ENCODE measurements around the gene ACVR2A. TPM values are rescaled to one million over a fixed set of nuclear protein-coding genes. Genes with fewer than 3 reads are reported as not detected.

The ACVR2A gene
- total RNA-seq, 4 donors from 2014 or later: 10.1 to 27.5 (median 15.1) TPM

DNA sequence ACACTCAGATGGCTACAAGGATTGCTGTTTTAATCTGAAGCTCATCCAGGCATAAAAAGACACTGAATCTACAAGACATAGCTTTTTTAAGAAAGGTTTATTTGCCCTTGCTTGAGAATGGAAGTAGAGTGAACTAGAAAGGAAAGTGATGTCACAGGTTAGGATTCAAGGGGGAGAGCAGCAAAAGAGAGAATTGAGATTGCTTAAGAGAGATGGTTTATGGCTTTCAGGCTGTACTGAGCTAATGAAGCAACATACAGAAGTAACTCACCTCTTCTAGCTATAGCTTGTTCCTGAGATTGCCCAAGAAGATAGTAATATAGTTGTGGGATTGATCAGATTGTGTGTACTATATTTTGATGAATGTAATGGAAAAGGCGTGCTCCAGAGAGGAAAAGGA, 26.1 kb upstream of the ACVR2A start:
- Histone ChIP-seq H3K27me3 (no peaks in the 10 kb centered on the region), H3K4me1 (no peaks in the 10 kb centered on the region), H3K4me3 (no peak overlapping the region), H3K9me3 (no peaks in the 10 kb centered on the region), H3K27ac (no peak overlapping the region), H3K36me3 (no peaks in the 10 kb centered on the region)
- no peak for DNase-seq
- intact Hi-C loops (cut with DNase I): no loop called here
- no peak for TF ChIP-seq POLR2A (IDR thresholded peaks at IDR 0.05)
- TF ChIP-seq, protein P1, sequence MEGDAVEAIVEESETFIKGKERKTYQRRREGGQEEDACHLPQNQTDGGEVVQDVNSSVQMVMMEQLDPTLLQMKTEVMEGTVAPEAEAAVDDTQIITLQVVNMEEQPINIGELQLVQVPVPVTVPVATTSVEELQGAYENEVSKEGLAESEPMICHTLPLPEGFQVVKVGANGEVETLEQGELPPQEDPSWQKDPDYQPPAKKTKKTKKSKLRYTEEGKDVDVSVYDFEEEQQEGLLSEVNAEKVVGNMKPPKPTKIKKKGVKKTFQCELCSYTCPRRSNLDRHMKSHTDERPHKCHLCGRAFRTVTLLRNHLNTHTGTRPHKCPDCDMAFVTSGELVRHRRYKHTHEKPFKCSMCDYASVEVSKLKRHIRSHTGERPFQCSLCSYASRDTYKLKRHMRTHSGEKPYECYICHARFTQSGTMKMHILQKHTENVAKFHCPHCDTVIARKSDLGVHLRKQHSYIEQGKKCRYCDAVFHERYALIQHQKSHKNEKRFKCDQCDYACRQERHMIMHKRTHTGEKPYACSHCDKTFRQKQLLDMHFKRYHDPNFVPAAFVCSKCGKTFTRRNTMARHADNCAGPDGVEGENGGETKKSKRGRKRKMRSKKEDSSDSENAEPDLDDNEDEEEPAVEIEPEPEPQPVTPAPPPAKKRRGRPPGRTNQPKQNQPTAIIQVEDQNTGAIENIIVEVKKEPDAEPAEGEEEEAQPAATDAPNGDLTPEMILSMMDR (IDR thresholded peaks at IDR 0.05): no peak
- WGBS, 2 donors: 87 to 100% methylated on average over 1 of the region's 1 CpG

GRCh38 chr2:147824620-147825019, 20.2 kb upstream of the ACVR2A start:
- intact Hi-C loops (cut with DNase I): no loop called here
- 48 to 72% methylated on average over 3 of the region's 3 CpGs for WGBS, 2 donors
- Histone ChIP-seq H3K9me3 (peaks cover 0 to 5% (median 0%) of the 10 kb centered on the region in 3 donors), H3K4me1 (peaks cover 0 to 3% (median 0%) of the 10 kb centered on the region in 3 donors), H3K27ac (no peak overlapping the region), H3K4me3 (no peak overlapping the region), H3K36me3 (no peaks in the 10 kb centered on the region), H3K27me3 (no peaks in the 10 kb centered on the region)
- no peak for DNase-seq
- TF ChIP-seq, protein P1 (IDR thresholded peaks at IDR 0.05): no peak
- no peak for TF ChIP-seq POLR2A (IDR thresholded peaks at IDR 0.05)

DNA sequence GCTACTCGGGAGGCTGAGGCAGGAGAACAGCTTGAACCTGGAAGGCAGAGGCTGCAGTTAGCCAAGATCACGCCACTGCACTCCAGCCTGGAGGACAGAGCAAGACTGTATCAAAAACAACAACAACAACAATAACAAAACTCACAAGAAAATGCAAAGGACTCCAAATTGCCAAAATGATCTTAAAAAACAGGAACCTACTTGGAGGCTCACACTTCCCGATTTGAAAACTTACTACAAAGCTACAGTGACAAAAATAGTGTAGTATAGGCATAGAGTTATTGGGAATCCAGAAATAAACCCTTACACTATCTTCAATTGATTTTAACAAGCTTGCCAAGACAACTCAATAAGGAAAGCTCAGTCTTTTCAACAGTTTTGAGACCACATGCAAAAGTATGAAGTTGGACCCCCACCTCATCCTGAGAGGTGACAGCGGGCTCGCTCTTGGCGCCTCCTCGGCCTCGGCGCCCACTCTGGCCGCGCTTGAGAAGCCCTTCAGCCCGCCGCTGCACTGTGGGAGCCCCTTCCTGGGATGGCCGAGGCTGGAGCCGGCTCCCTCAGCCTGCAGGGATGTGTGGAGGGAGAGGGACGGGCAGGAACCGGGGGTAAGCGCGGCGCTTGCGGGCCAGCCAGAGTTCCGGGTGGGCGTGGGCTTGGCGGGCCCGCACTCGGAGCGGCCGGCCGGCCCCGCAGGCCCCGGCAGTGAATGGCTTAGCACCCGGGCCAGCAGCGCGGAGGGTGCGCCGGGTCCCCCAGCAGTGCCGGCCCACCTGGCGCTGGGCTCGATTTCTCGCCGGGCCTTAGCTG, 18.3 kb upstream of the ACVR2A start:
- no peak for DNase-seq
- Histone ChIP-seq H3K27ac (no peak overlapping the region), H3K27me3 (no peaks in the 10 kb centered on the region), H3K4me1 (peaks cover 0 to 3% (median 0%) of the 10 kb centered on the region in 3 donors), H3K36me3 (no peaks in the 10 kb centered on the region), H3K9me3 (peaks cover 0 to 5% (median 0%) of the 10 kb centered on the region in 3 donors), H3K4me3 (no peak overlapping the region)
- intact Hi-C loops (cut with DNase I): no loop called here
- TF ChIP-seq POLR2A (IDR thresholded peaks at IDR 0.05): no peak
- TF ChIP-seq, protein P1 (IDR thresholded peaks at IDR 0.05): no peak
- 92 to 94% methylated on average over 3 to 11 of the region's 41 CpGs for WGBS, 2 donors

GRCh38 chr2:147827088-147827375, 17.8 kb upstream of the ACVR2A start:
- Histone ChIP-seq H3K4me1 (peaks cover 0 to 3% (median 0%) of the 10 kb centered on the region in 3 donors), H3K36me3 (no peaks in the 10 kb centered on the region), H3K9me3 (peaks cover 0 to 5% (median 0%) of the 10 kb centered on the region in 3 donors), H3K4me3 (no peak overlapping the region), H3K27me3 (no peaks in the 10 kb centered on the region), H3K27ac (no peak overlapping the region)
- DNase-seq: no peak
- WGBS, 2 donors: 100% methylated on average over 5 of the region's 16 CpGs; no CpG with 5 or more reads in 1 of the 2 donors
- intact Hi-C loops (cut with DNase I): no loop called here
- TF ChIP-seq, protein P1 (IDR thresholded peaks at IDR 0.05): no peak
- TF ChIP-seq POLR2A (IDR thresholded peaks at IDR 0.05): no peak

GRCh38 chr2:147829106-147829505, 15.7 kb upstream of the ACVR2A start:
- no peak for DNase-seq
- Histone ChIP-seq H3K27ac (no peak overlapping the region), H3K36me3 (no peaks in the 10 kb centered on the region), H3K4me3 (no peak overlapping the region), H3K27me3 (no peaks in the 10 kb centered on the region), H3K9me3 (peaks cover 0 to 5% (median 0%) of the 10 kb centered on the region in 3 donors), H3K4me1 (peaks cover 0 to 3% (median 0%) of the 10 kb centered on the region in 3 donors)
- intact Hi-C loops (cut with DNase I): no loop called here
- no peak for TF ChIP-seq POLR2A (IDR thresholded peaks at IDR 0.05)
- TF ChIP-seq, protein P1 (IDR thresholded peaks at IDR 0.05): no peak

Measured in esophagus squamous epithelium (tissue), 5 donors.